ENCODE measurements around the gene KLF15.

The KLF15 gene

DNA sequence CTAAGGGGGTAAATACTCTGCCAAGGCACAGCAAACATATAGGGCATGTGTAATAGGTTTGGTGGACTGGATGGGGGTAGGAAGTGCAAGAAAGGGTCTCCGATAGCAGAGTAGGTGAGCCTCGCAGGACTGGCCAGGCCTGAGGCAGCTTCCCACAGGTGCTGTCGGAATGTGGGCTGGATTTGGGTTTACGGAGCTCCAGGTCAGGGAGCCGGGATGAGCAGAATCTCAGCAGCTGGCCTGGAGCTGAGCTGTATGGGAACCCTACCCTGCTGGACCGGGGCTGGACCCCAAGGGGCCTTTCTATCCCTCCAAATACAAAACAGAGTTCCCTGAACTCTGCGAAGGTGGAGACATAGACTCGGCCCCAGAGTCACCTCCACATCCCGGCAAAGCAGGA lies 15.0 kb downstream of the KLF15 start:
- Histone ChIP-seq H3K4me3 (replicated peaks; ENCODE audit: low read depth, low read length) (no peak overlapping the region), H3K36me3 (ENCODE audit: control insufficient read depth, insufficient read depth, low read length) (no peaks in the 10 kb centered on the region), H3K27me3 (replicated peaks; ENCODE audit: control insufficient read depth, insufficient read depth, low read length) (peaks cover 1% of the 10 kb centered on the region)
- TF ChIP-seq, protein P1, sequence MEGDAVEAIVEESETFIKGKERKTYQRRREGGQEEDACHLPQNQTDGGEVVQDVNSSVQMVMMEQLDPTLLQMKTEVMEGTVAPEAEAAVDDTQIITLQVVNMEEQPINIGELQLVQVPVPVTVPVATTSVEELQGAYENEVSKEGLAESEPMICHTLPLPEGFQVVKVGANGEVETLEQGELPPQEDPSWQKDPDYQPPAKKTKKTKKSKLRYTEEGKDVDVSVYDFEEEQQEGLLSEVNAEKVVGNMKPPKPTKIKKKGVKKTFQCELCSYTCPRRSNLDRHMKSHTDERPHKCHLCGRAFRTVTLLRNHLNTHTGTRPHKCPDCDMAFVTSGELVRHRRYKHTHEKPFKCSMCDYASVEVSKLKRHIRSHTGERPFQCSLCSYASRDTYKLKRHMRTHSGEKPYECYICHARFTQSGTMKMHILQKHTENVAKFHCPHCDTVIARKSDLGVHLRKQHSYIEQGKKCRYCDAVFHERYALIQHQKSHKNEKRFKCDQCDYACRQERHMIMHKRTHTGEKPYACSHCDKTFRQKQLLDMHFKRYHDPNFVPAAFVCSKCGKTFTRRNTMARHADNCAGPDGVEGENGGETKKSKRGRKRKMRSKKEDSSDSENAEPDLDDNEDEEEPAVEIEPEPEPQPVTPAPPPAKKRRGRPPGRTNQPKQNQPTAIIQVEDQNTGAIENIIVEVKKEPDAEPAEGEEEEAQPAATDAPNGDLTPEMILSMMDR (IDR thresholded peaks at IDR 0.05; ENCODE audit: insufficient read depth, low read length, poor library complexity, severe bottlenecking) = no peak
- DNase-seq (ENCODE audit: extremely low read depth, insufficient read length) = no peak

DNA sequence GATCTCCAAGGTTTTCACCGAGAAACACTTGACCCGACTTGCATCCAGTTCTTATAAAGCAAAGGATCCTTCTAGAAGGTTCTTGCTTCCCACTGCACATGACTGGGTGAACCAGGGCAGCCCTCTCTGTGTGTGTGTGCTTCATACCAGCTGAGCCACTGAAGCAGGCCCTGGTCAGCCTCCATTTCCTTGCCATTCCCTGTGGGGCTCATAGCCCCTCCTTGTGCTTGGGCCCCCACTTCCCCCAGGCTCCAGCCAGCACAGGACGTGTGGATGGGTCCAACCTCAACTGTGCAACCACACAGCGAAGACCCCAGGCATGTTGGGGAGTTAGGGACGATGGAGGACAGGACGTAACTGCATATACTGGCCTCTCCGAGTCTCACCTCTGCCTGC lies 15.5 kb downstream of the KLF15 start:
- Histone ChIP-seq H3K27me3 (replicated peaks; ENCODE audit: control insufficient read depth, insufficient read depth, low read length) (peaks cover 1% of the 10 kb centered on the region), H3K36me3 (ENCODE audit: control insufficient read depth, insufficient read depth, low read length) (no peaks in the 10 kb centered on the region), H3K4me3 (replicated peaks; ENCODE audit: low read depth, low read length) (no peak overlapping the region)
- no peak for DNase-seq (ENCODE audit: extremely low read depth, insufficient read length)
- TF ChIP-seq, protein P1 (IDR thresholded peaks at IDR 0.05; ENCODE audit: insufficient read depth, low read length, poor library complexity, severe bottlenecking) = no peak

DNA sequence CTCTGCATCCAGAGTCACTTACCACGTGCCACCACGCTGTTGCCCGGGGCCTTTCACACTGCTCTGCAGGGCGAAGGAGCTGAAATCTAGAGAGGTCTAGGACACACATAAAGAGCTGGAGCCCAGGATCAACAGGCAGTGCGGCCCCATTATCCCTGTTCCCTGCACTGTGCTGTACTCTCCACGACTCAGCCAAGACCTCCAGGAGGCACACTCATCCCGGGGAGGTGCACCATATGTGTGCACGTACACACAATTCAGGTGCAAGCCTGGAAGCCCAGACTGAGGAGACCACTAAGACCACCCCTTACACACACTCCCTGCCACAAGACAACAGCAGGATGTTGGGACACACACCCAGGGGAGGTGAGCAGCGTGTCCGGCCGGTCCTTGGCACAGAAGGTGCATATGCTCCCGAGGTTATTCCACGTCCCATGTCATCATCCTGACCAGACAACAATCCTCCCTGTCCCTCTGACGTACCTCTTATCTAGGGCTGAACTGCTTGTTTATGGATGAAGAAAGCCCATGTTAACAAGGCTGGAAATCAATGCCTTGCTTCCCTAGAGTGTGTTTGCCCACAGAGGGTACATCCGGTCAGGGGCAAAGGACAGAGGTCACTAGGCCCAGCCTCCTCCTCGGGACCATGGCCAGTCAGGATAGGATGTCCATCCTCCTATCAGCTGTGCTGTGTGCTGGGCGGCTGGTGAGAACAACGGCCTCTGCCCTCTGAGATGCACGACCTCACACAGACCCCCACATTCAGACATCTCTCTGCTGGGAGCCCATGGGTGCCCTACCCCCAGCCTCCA lies 16.1 kb downstream of the KLF15 start:
- DNase-seq (ENCODE audit: extremely low read depth, insufficient read length) = no peak
- H3K36me3 ChIP-seq (ENCODE audit: control insufficient read depth, insufficient read depth, low read length) = no peaks in the 10 kb centered on the region
- TF ChIP-seq, protein P1 (IDR thresholded peaks at IDR 0.05; ENCODE audit: insufficient read depth, low read length, poor library complexity, severe bottlenecking) = no peak
- H3K4me3 ChIP-seq (replicated peaks; ENCODE audit: low read depth, low read length) = no peak overlapping the region
- H3K27me3 ChIP-seq (replicated peaks; ENCODE audit: control insufficient read depth, insufficient read depth, low read length) = peaks cover 1% of the 10 kb centered on the region

DNA sequence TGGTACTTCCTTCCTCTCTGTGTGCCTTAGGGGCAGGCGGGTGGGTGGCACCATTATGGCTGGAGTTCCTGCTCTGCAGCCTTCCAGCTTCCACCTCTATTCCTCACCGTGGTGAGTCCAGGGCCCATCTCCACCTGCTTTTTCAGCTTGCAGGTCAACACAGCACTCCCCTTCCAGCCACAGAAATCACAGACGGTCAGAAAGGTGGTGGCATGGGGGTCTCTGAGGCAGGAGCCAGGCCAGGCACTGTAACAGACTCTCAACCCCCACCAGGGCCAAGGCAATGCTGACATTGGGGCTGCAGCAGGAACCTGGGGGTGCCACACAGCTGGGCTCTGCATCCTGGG lies 16.6 kb downstream of the KLF15 start:
- peaks cover 1% of the 10 kb centered on the region for H3K27me3 ChIP-seq (replicated peaks; ENCODE audit: control insufficient read depth, insufficient read depth, low read length)
- DNase-seq (ENCODE audit: extremely low read depth, insufficient read length) = no peak
- no peaks in the 10 kb centered on the region for H3K36me3 ChIP-seq (ENCODE audit: control insufficient read depth, insufficient read depth, low read length)
- TF ChIP-seq, protein P1 (IDR thresholded peaks at IDR 0.05; ENCODE audit: insufficient read depth, low read length, poor library complexity, severe bottlenecking) = no peak
- no peak overlapping the region for H3K4me3 ChIP-seq (replicated peaks; ENCODE audit: low read depth, low read length)

DNA sequence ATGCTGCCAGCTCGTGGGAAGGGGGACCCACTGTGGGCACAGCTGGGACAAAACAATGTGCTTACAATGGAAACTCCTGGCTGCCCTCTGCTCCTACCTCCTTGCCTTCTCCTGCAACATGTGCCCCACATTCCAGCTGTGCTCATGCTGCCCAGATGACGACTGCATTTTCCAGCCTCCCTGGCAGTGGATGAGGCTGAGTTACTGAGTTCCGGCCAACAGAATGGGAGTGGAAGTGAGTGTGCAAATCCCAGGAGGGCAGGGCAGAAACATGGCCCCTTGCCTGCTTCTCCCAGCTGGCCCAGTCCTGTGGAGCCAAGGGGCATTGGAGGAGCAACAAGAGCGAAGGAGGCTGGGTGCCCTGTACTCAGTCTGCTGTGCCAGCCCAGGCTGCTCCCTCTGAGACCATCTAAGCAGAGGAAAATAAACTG lies 17.1 kb downstream of the KLF15 start:
- TF ChIP-seq, protein P1 (IDR thresholded peaks at IDR 0.05; ENCODE audit: insufficient read depth, low read length, poor library complexity, severe bottlenecking) = no peak
- no peaks in the 10 kb centered on the region for H3K36me3 ChIP-seq (ENCODE audit: control insufficient read depth, insufficient read depth, low read length)
- no peak for DNase-seq (ENCODE audit: extremely low read depth, insufficient read length)
- H3K27me3 ChIP-seq (replicated peaks; ENCODE audit: control insufficient read depth, insufficient read depth, low read length) = peaks cover 1% of the 10 kb centered on the region
- H3K4me3 ChIP-seq (replicated peaks; ENCODE audit: low read depth, low read length) = no peak overlapping the region
